ENCODE results near the gene TMED5.

Gene TMED5

DNA sequence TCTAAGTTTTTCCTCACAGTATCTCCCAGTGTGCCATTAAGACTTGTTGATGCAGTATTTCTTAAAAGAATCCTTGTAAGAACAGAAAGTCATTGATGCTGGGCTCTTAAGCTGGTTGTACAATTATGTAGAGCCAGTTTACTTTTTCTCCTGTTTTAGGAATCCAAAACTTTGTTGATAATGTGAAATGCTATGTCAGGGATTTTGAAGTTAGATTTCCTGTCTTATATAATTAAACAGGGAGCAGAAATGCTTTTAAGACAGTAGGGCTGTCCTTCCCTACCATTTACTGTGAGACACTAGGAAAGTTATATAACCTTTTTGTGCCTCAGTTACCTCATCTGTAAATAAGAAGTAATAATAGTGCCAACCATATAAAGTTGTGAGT, 26.3 kb upstream of the TMED5 start:
- DNase-seq (ENCODE audit: extremely low read depth, low read depth) = no peak
- H3K4me3 ChIP-seq (replicated peaks; ENCODE audit: low read depth, low read length) = no peak overlapping the region

DNA sequence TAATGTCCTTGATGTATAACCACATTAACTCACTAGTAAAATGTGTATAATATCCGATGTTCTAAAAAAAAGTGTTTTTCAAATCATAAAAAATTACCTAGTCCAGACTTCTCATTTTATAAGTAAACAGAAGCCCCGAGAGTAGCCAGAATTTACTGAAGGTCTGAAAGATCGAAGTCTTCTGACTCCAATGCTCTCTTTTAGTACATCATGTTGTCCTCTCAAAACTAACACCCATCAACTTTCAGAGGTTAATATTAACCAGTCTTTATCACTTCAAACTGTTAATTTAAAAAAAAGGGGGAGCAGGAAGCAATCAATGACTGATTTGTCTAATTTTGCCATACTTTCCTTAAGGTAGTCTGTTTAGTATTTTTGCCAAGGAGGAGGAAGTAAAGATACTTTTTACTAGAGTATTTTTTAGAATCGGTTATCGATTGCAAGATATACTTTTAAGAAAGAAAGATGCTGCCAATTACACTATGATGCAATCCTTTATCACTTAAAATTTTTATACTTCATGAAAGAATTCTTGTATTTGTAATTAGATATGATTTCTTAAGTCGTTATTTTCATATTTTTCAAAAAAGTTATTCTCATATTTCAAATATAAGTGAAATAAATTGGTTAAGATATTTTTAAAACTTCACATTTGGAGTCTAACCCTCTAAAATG, 25.8 kb upstream of the TMED5 start:
- no peak overlapping the region for H3K4me3 ChIP-seq (replicated peaks; ENCODE audit: low read depth, low read length)
- TF ChIP-seq, protein P1, sequence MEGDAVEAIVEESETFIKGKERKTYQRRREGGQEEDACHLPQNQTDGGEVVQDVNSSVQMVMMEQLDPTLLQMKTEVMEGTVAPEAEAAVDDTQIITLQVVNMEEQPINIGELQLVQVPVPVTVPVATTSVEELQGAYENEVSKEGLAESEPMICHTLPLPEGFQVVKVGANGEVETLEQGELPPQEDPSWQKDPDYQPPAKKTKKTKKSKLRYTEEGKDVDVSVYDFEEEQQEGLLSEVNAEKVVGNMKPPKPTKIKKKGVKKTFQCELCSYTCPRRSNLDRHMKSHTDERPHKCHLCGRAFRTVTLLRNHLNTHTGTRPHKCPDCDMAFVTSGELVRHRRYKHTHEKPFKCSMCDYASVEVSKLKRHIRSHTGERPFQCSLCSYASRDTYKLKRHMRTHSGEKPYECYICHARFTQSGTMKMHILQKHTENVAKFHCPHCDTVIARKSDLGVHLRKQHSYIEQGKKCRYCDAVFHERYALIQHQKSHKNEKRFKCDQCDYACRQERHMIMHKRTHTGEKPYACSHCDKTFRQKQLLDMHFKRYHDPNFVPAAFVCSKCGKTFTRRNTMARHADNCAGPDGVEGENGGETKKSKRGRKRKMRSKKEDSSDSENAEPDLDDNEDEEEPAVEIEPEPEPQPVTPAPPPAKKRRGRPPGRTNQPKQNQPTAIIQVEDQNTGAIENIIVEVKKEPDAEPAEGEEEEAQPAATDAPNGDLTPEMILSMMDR (IDR thresholded peaks at IDR 0.05; ENCODE audit: low read depth, low read length, missing control alignments) = no peak
- no peak for DNase-seq (ENCODE audit: extremely low read depth, low read depth)

More for the DNA sequence above, 26.3 kb upstream of the TMED5 start:
- TF ChIP-seq, protein P1 (IDR thresholded peaks at IDR 0.05; ENCODE audit: low read depth, low read length, missing control alignments) = no peak

DNA sequence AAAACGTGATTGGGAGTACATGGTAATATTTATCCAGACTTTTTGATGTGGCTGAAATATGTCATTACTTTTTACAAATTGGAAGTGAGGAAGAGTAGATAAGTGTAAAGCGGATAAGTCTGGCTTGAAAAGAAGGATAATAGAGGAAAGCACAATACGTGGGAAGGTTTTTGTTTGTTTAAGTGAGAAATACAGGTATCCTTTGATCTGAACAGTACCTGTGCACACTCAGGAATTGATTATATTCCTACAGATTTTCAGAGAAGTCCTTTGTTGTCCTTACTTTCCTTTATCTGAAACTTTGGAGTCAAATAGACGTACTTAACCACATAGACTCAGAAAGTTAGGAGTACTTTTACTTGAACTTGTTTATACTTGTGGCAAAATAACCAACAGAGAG, 20.5 kb upstream of the TMED5 start:
- no peak for DNase-seq (ENCODE audit: extremely low read depth, low read depth)
- H3K4me3 ChIP-seq (replicated peaks; ENCODE audit: low read depth, low read length) = no peak overlapping the region
- TF ChIP-seq, protein P1 (IDR thresholded peaks at IDR 0.05; ENCODE audit: low read depth, low read length, missing control alignments) = no peak

DNA sequence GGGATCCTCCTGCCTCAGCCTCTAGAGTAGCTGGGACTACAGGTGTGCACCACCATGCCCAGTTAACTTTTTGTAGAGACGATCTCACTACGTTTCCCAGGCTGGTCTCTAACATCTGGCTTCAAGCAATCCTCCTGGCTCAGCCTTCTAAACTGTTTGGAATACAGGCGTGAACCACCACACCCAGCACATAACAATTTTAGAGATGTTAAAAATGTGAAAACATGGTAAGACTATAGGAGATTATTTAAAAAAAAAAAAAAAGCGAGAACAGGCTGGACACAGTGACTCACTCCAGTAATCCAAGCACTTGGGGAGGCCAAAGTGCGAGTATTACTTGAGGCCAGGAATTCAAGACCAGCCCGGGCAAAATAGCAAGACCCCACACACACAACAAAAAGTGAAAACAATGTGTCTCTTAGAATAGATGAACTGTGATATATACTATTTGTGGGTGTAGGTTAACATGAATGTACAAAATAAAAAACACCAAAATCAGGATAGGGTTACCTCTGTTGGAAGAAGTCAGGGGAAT, 19.9 kb upstream of the TMED5 start:
- TF ChIP-seq, protein P1 (IDR thresholded peaks at IDR 0.05; ENCODE audit: low read depth, low read length, missing control alignments) = no peak
- H3K4me3 ChIP-seq (replicated peaks; ENCODE audit: low read depth, low read length) = no peak overlapping the region
- DNase-seq (ENCODE audit: extremely low read depth, low read depth) = no peak

DNA sequence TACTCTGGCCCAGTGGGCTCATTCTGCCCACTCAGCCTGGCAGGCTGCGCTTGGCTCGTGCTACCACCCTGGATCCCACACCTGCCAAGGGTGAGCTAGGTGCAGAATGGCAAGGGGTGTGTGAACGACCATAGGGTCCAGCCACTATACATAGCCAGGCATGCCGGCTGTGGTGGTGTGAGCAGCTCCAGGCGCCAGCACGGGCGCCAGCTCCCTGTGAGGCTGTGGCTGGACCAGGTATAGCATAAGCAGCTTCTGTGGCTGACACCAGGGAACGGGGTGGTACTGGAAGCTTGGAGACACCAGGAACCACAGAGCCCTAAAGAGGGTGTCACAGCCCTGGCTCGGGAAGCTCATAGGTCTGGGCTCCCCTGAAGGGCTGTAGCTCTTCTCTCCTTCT, 18.9 kb upstream of the TMED5 start:
- TF ChIP-seq, protein P1 (IDR thresholded peaks at IDR 0.05; ENCODE audit: low read depth, low read length, missing control alignments) = no peak
- no peak for DNase-seq (ENCODE audit: extremely low read depth, low read depth)
- H3K4me3 ChIP-seq (replicated peaks; ENCODE audit: low read depth, low read length) = no peak overlapping the region

DNA sequence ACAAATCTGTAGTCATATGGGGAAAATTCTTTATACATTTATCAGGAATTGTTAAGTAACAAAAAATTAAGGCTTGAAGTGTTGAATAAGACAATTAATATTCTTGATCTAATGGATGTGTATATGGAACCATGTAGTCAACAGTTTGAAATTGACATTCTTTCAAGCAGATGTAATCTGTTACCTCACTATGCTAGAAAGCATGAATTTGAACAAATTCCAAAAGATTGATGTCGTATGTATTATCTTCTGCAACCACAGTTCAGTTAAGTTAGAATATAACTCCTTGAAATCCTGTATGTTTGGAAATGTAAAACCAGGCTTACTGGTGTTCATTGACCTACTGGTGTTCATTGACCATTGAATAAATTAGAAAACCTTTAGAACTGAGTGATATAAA, 16.4 kb upstream of the TMED5 start:
- H3K4me3 ChIP-seq (replicated peaks; ENCODE audit: low read depth, low read length) = no peak overlapping the region
- DNase-seq (ENCODE audit: extremely low read depth, low read depth) = no peak
- TF ChIP-seq, protein P1 (IDR thresholded peaks at IDR 0.05; ENCODE audit: low read depth, low read length, missing control alignments) = no peak

All from HFF-Myc (cell line).